ENCODE results near the gene CBX8.
"Not testable (repeated sequence)": the region's sequence is repeated elsewhere in the genome, so short reads cannot be mapped to it uniquely, and the experiment has no call there.

DNA sequence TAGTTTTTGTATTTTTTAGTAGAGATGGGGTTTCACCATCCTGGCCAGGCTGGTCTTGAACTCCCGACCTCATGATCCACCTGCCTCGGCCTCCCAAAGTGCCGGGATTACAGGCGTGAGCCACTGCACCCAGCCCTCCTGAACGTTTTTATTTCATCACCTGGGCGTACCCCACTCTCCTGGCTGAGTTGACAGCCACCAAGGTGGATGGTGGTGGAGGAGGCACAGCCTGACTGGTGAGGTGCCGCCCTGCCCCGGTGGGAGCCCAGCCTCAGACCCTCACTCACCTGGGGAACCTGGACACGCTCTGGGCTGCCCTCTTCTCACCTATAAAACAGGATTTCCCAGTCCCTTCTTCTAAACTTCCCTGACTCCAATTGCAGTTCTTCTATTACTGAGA, 24.2 kb downstream of the CBX8 start:
- TF ChIP-seq, protein P1, sequence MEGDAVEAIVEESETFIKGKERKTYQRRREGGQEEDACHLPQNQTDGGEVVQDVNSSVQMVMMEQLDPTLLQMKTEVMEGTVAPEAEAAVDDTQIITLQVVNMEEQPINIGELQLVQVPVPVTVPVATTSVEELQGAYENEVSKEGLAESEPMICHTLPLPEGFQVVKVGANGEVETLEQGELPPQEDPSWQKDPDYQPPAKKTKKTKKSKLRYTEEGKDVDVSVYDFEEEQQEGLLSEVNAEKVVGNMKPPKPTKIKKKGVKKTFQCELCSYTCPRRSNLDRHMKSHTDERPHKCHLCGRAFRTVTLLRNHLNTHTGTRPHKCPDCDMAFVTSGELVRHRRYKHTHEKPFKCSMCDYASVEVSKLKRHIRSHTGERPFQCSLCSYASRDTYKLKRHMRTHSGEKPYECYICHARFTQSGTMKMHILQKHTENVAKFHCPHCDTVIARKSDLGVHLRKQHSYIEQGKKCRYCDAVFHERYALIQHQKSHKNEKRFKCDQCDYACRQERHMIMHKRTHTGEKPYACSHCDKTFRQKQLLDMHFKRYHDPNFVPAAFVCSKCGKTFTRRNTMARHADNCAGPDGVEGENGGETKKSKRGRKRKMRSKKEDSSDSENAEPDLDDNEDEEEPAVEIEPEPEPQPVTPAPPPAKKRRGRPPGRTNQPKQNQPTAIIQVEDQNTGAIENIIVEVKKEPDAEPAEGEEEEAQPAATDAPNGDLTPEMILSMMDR (conservative IDR thresholded peaks at IDR 0.05; ENCODE audit: low read depth, low read length), result not testable (repeated sequence)
- not testable (repeated sequence) for TF ChIP-seq EZH2 (IDR thresholded peaks at IDR 0.05; ENCODE audit: low read length, unreplicated experiment)
